ENCODE measurements around the gene KCNC4.

KCNC4 gene

GRCh38 chr1:110212169-110213142, 2.3 kb downstream of the KCNC4 start:
- DNase-seq, result peak; percentile 22

GRCh38 chr1:110213143-110213540, 3.0 kb downstream of the KCNC4 start:
- no peak for DNase-seq

GRCh38 chr1:110214454-110215404, 4.6 kb downstream of the KCNC4 start:
- DNase-seq, result no peak

GRCh38 chr1:110215621-110216515, 5.8 kb downstream of the KCNC4 start:
- no peak for DNase-seq

GRCh38 chr1:110216844-110217444, 6.8 kb downstream of the KCNC4 start:
- no peak for DNase-seq

- no peak for DNase-seq
These were observed 8.0 kb downstream of the KCNC4 start for GRCh38 chr1:110218137-110218536.

GRCh38 chr1:110218739-110219138, 8.6 kb downstream of the KCNC4 start:
- no peak for DNase-seq

GRCh38 chr1:110220324-110220723, 10.2 kb downstream of the KCNC4 start:
- DNase-seq, result no peak

- no peak for DNase-seq
These were observed 11.0 kb downstream of the KCNC4 start for GRCh38 chr1:110221119-110221518.

GRCh38 chr1:110223127-110223526, 13.0 kb downstream of the KCNC4 start:
- no peak for DNase-seq

- no peak for DNase-seq
These were observed 13.5 kb downstream of the KCNC4 start for GRCh38 chr1:110223581-110223980.

GRCh38 chr1:110224240-110224995, 14.3 kb downstream of the KCNC4 start:
- DNase-seq, result no peak

GRCh38 chr1:110225212-110225611, 15.1 kb downstream of the KCNC4 start:
- DNase-seq, result no peak

GRCh38 chr1:110225756-110226404, 15.8 kb downstream of the KCNC4 start:
- DNase-seq, result no peak

- DNase-seq, result no peak
These were observed 17.7 kb downstream of the KCNC4 start for GRCh38 chr1:110227774-110228173.

GRCh38 chr1:110228381-110228780, 18.3 kb downstream of the KCNC4 start:
- no peak for DNase-seq

- DNase-seq, result no peak
These were observed 18.8 kb downstream of the KCNC4 start for GRCh38 chr1:110228869-110229268.

GRCh38 chr1:110229348-110230001, 19.4 kb downstream of the KCNC4 start:
- no peak for DNase-seq

- no peak for DNase-seq
These were observed 20.5 kb downstream of the KCNC4 start for GRCh38 chr1:110230381-110231199.
